ENCODE measurements around the gene CNGB1. TPM values are rescaled to one million over a fixed set of nuclear protein-coding genes. Genes with fewer than 3 reads are reported as not detected.

Gene CNGB1
- total RNA-seq (2014; rRNA removed): 0.04 TPM in 1 of 2 replicates, not detected in the other
- Bru-seq, nascent RNA: percentile 3 among the genes with signal in this experiment
- not detected for BruChase-seq, experiment 1, labeled RNA remaining after a 6-hour chase
- percentile 1 among the genes with signal in this experiment for BruChase-seq, experiment 2, labeled RNA remaining after a 2-hour chase
- long read RNA-seq: 0 reads

GRCh38 chr16:57970970-57971369 is at the start of gene CNGB1:
Gene CNGB1, minus strand, starts transcription at chr16:57971128. Its CDS starts 3,842 bp downstream, at chr16:57967286.
- H3F3A ChIP-seq (ENCODE audit: low read length, unreplicated experiment): no peaks in the 10 kb centered on the region
- intact Hi-C loops (cut with micrococcal nuclease): no loop called here
- no peak within 1 kb of the TSS for H3K4me2 ChIP-seq (ENCODE audit: low read length)
- ATAC-seq (no peak), DNase-seq (no peak)
- BruUV-seq (replicated peaks): no TSS peak
- ChIA-PET CTCF (no interaction called here), POLR2A (ENCODE audit: unreplicated experiment) (no interaction called here)
- H3K4me3 ChIP-seq (ENCODE audit: low read length): no peak within 1 kb of the TSS
- no peaks in the 10 kb centered on the region for H3K9me3 ChIP-seq (ENCODE audit: low read length)
- no peaks in the 10 kb centered on the region for H3K4me1 ChIP-seq (ENCODE audit: insufficient read depth, low read length)
- TF ChIP-seq, protein P1, sequence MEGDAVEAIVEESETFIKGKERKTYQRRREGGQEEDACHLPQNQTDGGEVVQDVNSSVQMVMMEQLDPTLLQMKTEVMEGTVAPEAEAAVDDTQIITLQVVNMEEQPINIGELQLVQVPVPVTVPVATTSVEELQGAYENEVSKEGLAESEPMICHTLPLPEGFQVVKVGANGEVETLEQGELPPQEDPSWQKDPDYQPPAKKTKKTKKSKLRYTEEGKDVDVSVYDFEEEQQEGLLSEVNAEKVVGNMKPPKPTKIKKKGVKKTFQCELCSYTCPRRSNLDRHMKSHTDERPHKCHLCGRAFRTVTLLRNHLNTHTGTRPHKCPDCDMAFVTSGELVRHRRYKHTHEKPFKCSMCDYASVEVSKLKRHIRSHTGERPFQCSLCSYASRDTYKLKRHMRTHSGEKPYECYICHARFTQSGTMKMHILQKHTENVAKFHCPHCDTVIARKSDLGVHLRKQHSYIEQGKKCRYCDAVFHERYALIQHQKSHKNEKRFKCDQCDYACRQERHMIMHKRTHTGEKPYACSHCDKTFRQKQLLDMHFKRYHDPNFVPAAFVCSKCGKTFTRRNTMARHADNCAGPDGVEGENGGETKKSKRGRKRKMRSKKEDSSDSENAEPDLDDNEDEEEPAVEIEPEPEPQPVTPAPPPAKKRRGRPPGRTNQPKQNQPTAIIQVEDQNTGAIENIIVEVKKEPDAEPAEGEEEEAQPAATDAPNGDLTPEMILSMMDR (conservative IDR thresholded peaks at IDR 0.05; ENCODE audit: low read depth, low read length): no peak
- TF ChIP-seq EZH2 (IDR thresholded peaks at IDR 0.05; ENCODE audit: low read length, unreplicated experiment) (no peak), EZH2phosphoT487 (IDR thresholded peaks at IDR 0.05; ENCODE audit: borderline replicate concordance, low read length) (no peak)
- H3K9me2 ChIP-seq (replicated peaks; ENCODE audit: low read length): no peaks in the 10 kb centered on the region
- no peaks in the 10 kb centered on the region for H3K79me2 ChIP-seq (ENCODE audit: low read length)
- no peak within 1 kb of the TSS for H2AFZ ChIP-seq (ENCODE audit: low read length)
- no peak within 1 kb of the TSS for H3K27ac ChIP-seq (ENCODE audit: low read length)
- no peaks in the 10 kb centered on the region for H3K36me3 ChIP-seq (ENCODE audit: low read depth, low read length)
- no peaks in the 10 kb centered on the region for H4K20me1 ChIP-seq (ENCODE audit: low read length)
- H3K27me3 ChIP-seq (ENCODE audit: low read length): 0 out of 2 replicates have a peak, but pooled peaks cover 5% of the 10 kb centered on the region
- H3K9ac ChIP-seq (ENCODE audit: low read length): no peak within 1 kb of the TSS

- Histone ChIP-seq H3K27me3 (ENCODE audit: low read length) (no peaks in the 10 kb centered on the region), H3K79me2 (ENCODE audit: low read length) (no peaks in the 10 kb centered on the region), H3K36me3 (ENCODE audit: low read depth, low read length) (no peaks in the 10 kb centered on the region; the same call in 1 of the 2 replicates), H3K9me2 (replicated peaks; ENCODE audit: low read length) (no peaks in the 10 kb centered on the region), H3K4me1 (ENCODE audit: insufficient read depth, low read length) (peaks cover 22% of the 10 kb centered on the region), H4K20me1 (ENCODE audit: low read length) (no peaks in the 10 kb centered on the region), H3K27ac (ENCODE audit: low read length) (no peak overlapping the region), H2AFZ (ENCODE audit: low read length) (no peak overlapping the region), H3F3A (ENCODE audit: low read length, unreplicated experiment) (no peaks in the 10 kb centered on the region), H3K9me3 (ENCODE audit: low read length) (no peaks in the 10 kb centered on the region), H3K9ac (ENCODE audit: low read length) (no peak overlapping the region), H3K4me3 (ENCODE audit: low read length) (no peak overlapping the region), H3K4me2 (ENCODE audit: low read length) (no peak overlapping the region)
- DNase-seq (no peak), ATAC-seq (no peak)
- POLR2A ChIA-PET (ENCODE audit: unreplicated experiment): no interaction called here
- TF ChIP-seq EZH2 (IDR thresholded peaks at IDR 0.05; ENCODE audit: low read length, unreplicated experiment) (no peak), EZH2phosphoT487 (IDR thresholded peaks at IDR 0.05; ENCODE audit: borderline replicate concordance, low read length) (no peak)
- TF ChIP-seq, protein P1 (conservative IDR thresholded peaks at IDR 0.05; ENCODE audit: low read depth, low read length): no peak
- CTCF ChIA-PET: interaction anchor here (0.6 kb wide), 1 partner anchor 309 kb away, joined by 3 read pairs; no protein-coding TSS in a partner anchor
- intact Hi-C loops (cut with micrococcal nuclease): loop anchor here (2.0 to 10.0 kb wide), 2 partner anchors 103 to 285 kb away; no protein-coding TSS in a partner anchor
- no TSS peak for BruUV-seq (replicated peaks)
Measured at GRCh38 chr16:58019866-58020538, 49.1 kb upstream of the CNGB1 start.

DNA sequence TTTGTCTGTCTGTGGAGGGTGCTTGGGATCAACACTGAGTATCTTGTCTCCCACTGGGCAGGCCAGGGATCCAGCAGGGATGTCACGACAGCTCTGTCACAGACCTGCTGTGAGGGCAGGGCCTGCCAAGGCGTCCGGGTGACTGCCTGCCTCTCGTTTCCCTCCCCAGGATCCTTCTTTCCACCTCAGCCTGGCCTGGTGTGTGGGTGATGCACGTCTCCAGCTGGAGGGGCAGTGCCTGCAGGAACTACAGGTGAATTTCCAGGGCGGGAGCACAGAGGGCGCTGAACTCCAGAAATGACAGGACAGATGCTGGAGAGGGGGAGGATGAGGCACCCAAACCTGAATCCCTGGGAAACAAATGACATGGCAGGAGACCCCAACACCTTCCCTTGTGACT is 47.9 kb upstream of the CNGB1 start:
- no peaks in the 10 kb centered on the region for H3K9me3 ChIP-seq (ENCODE audit: low read length)
- no peak overlapping the region for H2AFZ ChIP-seq (ENCODE audit: low read length)
- H3F3A ChIP-seq (ENCODE audit: low read length, unreplicated experiment): no peaks in the 10 kb centered on the region
- no peak overlapping the region for H3K27ac ChIP-seq (ENCODE audit: low read length)
- no peaks in the 10 kb centered on the region for H3K27me3 ChIP-seq (ENCODE audit: low read length)
- no peak overlapping the region for H3K4me2 ChIP-seq (ENCODE audit: low read length)
- intact Hi-C loops (cut with micrococcal nuclease): no loop called here
- no peaks in the 10 kb centered on the region for H3K79me2 ChIP-seq (ENCODE audit: low read length)
- no peak overlapping the region for H3K4me3 ChIP-seq (ENCODE audit: low read length)
- H3K9ac ChIP-seq (ENCODE audit: low read length): no peak overlapping the region
- no peaks in the 10 kb centered on the region for H3K9me2 ChIP-seq (replicated peaks; ENCODE audit: low read length)
- H3K36me3 ChIP-seq (ENCODE audit: low read depth, low read length): no peaks in the 10 kb centered on the region; the same call in 1 of the 2 replicates
- POLR2A ChIA-PET (ENCODE audit: unreplicated experiment): no interaction called here
- DNase-seq (no peak), ATAC-seq (no peak)
- TF ChIP-seq, protein P1 (conservative IDR thresholded peaks at IDR 0.05; ENCODE audit: low read depth, low read length): no peak
- TF ChIP-seq EZH2 (IDR thresholded peaks at IDR 0.05; ENCODE audit: low read length, unreplicated experiment) (no peak), EZH2phosphoT487 (IDR thresholded peaks at IDR 0.05; ENCODE audit: borderline replicate concordance, low read length) (no peak)
- no peaks in the 10 kb centered on the region for H4K20me1 ChIP-seq (ENCODE audit: low read length)
- peaks cover 20% of the 10 kb centered on the region for H3K4me1 ChIP-seq (ENCODE audit: insufficient read depth, low read length)
- BruUV-seq (replicated peaks): no TSS peak
- CTCF ChIA-PET: no interaction called here

All from PC-3 (cell line).